ENCODE data around the gene SLC1A5.
A peak's percentile ranks its signal among the peaks of the same experiment; 100 is the strongest.
"Not testable (repeated sequence)": the region's sequence is repeated elsewhere in the genome, so short reads cannot be mapped to it uniquely, and the experiment has no call there.

The SLC1A5 gene

GRCh38 chr19:46788262-46788967 lies at the start of gene SLC1A5:
SLC1A5 (minus strand) TSS chr19:46788594; CDS start chr19:46787965, 629 bp downstream.
- peak; percentile 96 for DNase-seq

DNA sequence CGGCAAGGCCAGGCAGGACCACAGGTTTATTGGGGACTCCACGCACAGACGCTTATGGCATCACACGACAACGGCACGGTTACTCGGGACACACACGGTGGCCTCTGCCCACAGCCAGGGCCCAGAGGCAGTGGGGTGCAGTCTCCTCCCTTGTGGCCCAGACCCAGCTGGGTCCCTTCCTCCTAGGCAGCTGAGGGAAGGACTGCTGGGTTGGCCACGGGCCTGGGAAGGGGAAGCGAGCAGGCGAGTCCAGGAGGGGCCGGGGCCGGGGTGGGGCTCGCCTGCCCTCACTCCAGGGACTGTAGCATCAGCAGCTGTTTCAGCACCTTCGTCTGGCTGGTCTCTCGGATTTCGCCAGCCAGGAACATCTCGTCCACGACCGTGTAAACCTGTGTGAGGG lies 49.8 kb upstream of the SLC1A5 start:
- DNase-seq, result no peak

DNA sequence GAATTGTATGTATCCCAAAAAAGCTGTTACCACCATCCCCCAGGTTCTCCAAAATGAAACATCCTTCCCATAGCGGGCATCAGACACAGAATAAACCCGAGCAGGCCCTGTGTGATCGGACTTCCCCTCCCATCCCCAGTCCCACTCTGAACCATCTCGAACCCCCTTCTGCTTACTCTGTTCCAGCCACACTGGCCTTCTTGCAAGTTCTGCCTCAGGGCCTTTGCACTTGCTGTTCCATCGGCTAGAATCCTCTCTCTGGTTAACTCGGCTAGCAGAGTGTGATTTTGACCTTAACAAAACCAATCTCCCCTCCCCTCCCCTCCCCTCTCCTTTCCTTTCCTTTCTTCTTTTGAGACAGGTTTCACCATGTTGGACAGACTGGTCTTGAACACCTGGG lies 46.6 kb upstream of the SLC1A5 start:
- no peak for DNase-seq

DNA sequence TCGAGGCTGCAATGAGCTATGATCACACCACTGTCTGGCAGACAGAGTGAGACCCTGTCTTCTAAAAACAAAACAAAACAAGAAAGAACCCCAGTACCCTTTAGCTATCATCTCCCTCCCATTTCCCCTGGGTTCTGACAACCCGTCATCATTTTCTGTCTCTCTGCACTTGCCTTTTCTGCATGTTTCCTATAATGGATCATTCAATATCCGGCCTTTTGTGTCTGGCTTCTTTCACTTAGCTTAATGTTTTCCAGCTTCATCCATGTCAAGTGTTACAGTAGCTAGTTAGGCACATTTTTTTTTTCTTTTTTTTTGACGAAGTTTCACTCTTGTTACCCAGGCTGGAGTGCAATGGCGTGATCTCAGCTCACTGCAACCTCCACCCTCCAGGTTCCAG lies 45.7 kb upstream of the SLC1A5 start:
- DNase-seq, result no peak

DNA sequence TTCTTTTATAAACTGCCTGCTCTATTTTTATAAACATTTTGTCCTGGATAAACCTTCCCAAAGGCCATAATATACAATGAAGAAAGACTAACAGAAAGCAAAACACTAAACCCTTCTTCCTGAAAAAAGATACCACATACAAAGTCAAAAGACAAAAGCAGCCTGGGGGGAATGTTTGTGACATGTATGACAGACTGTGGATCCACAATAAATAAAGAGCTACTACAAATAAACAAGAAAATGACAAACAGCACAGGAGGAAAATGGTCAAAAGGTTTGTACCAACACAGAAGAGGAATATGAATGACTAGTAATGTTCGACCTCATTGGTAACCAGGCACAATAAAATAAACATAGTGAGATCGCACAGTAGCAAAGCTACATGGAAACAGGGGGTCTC lies 42.5 kb upstream of the SLC1A5 start:
- DNase-seq, result no peak

- DNase-seq, result no peak
Observed at GRCh38 chr19:46828484-46828883, 40.1 kb upstream of the SLC1A5 start.

DNA sequence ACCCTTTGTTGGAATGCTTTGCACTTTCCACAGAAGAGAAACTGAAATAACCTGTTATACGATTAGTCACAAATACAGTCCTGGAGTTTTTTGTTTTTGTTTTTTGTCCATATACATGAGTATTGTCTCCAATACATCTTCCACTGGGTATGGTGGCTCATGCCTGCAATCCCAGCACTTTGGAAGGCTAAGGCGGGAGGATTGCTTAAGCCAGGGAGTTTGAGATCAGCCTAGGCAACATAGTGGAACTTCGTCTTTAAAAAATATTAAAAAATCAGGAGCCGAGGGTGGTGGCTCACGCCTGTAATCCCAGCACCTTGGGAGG lies 37.3 kb upstream of the SLC1A5 start:
- DNase-seq, result no peak

DNA sequence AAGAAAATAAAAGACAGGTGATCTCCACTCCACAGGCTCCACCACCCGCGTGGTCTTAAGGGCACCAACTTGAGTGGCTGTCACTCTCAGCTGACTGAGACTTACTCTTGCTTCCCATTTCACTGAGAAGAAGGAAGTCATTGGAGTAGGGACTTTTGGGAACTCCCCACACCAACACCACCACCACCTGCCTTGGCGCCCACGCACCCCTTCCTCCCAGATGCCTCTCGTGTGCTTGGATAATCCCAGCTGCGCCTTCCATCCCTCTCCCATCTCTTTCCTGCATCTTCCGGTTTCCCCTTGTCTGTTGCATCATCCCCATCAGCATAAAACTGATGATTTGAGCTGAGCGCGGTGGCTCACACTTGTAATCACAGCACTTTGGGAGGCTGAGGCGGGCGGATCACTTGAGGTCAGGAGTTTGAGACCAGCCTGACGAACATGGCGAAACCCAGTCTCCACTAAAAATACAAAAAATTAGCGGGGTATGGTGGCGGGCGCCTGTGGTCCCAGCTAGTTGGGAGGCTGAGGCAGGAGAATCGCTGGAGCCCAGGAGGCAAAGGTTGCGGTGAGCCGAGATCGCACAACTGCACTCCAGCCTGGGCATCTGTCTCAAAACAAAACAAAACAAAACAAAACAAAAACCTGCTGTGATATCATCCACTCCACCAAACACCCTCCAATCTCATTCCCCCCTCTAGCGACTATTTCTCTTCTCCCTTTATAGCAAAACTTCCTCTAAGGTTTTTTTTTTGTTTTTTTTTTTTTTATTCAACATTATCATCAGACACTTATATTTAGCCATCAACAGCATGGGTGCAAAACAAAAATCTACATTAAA lies 36.7 kb upstream of the SLC1A5 start:
- no peak for DNase-seq

- no peak for DNase-seq
Observed at GRCh38 chr19:46823049-46823448, 34.7 kb upstream of the SLC1A5 start.

GRCh38 chr19:46822410-46822787 lies 34.0 kb upstream of the SLC1A5 start:
- DNase-seq, result not testable (repeated sequence)

DNA sequence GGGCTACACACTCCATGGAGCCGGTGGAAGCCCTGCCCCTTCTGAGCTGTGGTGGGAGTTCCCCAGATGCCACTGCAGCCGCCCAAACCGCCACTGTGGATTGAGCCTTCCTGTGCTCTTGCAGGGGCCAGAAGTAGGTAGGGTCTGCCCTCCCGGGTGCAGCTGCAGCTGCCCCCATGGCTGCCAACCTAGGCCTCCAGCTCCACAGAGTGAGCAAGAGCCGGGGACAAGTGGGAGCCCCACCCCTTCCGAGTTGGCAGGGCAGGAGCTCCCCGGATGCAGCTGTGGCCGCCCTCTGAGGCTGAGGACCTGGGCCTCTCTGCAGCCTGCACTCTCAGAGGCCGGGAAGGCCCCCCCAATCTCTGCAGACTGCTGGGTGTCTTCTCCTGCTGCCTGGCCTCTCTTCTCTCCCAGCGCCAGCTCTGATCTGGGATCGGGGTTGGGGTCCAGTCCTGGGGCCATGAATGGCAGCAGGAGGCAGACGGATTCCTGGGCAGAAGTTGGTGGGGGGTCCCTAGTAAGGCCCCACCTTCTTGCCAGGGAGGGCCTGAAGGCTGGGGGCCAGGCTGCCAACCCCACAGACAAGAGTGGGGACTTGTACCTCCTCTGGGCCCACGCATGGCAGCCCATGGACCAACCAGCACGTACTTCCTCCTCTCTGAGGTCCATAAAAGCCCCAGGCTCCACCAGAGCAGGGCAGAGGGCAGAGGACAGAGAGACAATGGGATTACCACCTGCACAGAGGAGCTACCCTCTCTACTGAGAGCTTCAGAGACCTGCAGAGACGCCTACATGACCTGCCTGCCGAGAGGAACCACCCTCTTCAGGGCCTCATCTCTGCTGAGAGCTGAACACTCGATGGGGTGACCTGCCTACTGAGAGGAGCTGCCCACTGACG lies 33.4 kb upstream of the SLC1A5 start:
- DNase-seq, result peak; percentile 50

GRCh38 chr19:46818812-46819211 lies 30.4 kb upstream of the SLC1A5 start:
- no peak for DNase-seq

- no peak for DNase-seq
Observed at GRCh38 chr19:46815833-46816627, 27.6 kb upstream of the SLC1A5 start.

DNA sequence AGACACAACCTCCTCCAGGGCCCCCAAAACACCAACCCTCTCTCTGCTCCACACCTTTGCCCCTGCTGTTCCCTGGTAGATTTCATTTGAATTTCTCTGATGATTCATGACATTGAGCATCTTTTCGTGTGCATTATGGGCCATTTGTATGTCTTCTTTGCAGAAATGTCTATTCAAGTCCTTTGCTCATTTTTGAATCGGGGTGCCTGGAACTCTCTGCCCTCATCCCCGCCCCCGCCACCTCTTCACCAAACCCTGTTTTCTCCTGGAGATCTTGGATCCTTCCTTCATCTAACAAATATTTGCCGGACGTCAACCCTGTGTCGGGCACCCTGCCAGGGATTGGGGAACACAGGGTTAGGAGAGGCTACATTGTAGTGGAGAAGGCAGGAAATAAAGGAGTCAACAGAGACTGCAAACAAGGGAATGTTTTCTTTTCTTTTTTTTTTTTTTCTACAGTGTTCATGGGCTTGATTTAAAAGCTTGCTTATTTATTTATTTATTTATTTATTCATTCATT lies 25.5 kb upstream of the SLC1A5 start:
- no peak for DNase-seq

GRCh38 chr19:46812977-46813838 lies 24.8 kb upstream of the SLC1A5 start:
- no peak for DNase-seq

DNA sequence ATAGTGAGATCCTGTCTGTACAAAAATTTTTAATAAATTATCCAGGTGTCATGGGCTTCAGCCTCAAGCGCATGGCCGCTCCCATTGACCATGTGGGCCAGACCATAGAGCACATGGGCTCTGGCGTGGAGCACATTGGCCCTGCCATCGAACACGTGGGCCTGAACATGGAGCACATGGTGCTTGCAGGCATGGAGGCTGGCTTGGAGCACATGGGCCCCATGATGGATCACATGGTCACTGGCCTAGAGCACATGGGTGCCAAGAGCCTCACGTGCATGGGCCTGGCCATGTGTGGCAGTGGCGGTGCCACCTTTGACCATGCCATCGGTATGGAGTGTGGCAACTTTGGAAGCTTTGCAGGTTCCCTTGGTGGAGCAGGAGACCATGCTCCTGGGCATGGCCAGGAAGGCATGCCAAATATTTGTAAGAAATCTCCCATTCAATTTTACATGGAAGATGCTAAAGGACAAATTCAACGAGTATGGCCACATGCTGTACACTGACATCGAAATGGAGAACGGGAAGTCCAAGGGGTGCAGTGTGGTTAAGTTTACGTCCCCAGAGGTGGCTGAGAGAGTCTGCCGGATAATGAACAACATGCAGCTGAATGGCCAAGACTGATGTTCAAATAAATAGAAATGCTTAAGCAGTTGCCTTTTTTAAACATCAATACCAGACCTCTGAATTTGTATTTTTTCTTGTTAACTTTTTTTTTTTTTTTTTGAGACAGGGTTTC lies 21.3 kb upstream of the SLC1A5 start:
- DNase-seq, result no peak

DNA sequence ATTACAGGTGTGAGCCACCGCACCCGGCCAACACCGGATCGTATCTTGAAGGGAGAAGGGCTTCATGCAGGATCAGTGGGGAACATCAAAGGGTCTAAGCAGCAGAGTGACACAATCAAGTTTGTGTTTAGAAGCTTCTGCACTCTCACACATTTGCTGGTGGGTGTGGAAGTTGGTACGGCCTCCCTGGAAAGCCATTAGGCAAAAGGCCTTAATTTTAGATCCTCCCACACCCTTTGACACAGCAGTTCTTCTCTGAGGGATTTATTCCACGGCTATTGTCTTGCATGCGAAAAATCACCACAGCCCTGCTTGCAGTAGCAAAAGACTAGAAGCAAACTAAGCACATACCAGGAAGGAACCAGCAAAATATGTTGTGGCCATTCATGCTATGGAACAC lies 18.3 kb upstream of the SLC1A5 start:
- DNase-seq, result no peak

DNA sequence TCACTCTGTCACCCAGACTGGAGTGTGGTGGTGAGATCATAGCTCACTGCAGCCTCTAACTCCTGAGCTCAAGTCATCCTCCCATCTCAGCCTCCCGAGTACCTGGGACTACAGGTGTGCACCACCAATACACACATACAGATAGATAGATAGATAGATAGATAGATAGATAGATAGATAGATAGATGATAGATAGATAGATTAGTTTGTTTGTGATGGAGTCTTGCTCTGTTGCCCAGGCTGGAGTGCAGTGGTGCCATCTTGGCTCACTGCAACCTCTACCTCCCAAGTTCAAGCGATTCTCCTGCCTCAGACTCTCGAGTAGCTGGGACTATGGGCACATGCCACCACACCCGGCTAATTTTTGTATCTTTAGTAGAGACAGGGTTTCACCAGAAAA lies 16.0 kb upstream of the SLC1A5 start:
- DNase-seq, result not testable (repeated sequence)

GRCh38 chr19:46803555-46803954 lies 15.2 kb upstream of the SLC1A5 start:
- no peak for DNase-seq

- no peak for DNase-seq
Observed at GRCh38 chr19:46802152-46802551, 13.8 kb upstream of the SLC1A5 start.

DNA sequence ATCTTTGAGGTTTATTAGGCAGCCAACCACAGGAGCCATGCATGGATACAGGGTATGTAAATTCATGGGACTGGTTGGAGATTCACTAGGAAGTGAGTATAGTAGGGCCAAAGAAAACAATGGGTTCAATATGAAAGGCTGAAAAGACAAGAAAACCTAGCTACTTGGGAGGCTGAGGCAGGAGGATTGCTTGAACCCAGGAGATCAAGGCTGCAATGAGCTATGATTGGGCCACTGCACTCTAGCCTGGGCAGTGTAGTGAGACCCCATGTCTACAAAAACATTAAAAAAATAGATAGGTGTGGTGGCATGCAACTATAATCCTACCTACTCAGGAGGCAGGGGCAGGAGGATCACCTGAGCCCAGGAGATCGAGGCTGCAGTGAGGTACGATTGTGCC lies 10.3 kb upstream of the SLC1A5 start:
- no peak for DNase-seq
